Caco-2 (cell line): Measurements from ENCODE around the gene AGO3. TPM values are rescaled to one million over a fixed set of nuclear protein-coding genes. Genes with fewer than 3 reads are reported as not detected.

Experiments
- BruUV-seq: library from RNA; stranded (reverse); fragments of 400-500 nt; replicated peaks from 2 replicates; lab custom pipeline; 2021; lab: Mats Ljungman, UMichigan
- CTCF ChIA-PET: fragments of 300-600 bp; sonication (Branson Sonifier 250); formaldehyde crosslinking; loops from one replicate; lab custom pipeline; 2022; ENCODE audit warnings: antibody characterized with exemption; lab: Charles Lee
- POLR2A ChIA-PET: fragments of 300-600 bp; sonication (Branson Sonifier 250); formaldehyde crosslinking; loops from one replicate; lab custom pipeline; 2022; ENCODE audit warnings: antibody characterized with exemption; lab: Charles Lee
- DNase-seq, 2 experiments: peaks; one replicate each; pipeline versions ENCODE4 v3.0.0 to v3.0.0-alpha.2; 2020 to 2022
- H3K27me3 ChIP-seq: replicated peaks from 2 replicates; pipeline ENCODE4 v1.6.0; 2011; ENCODE audit warnings: low read length; ENCODE audit not compliant: control insufficient read depth, insufficient read depth
- H3K36me3 ChIP-seq: 2 replicates; pipeline ENCODE4 v1.5.1; 2011; ENCODE audit warnings: low read length; ENCODE audit not compliant: control insufficient read depth, insufficient read depth
- H3K4me1 ChIP-seq: fragments of 250-450 bp; sonication (Bioruptor Pico); 2 replicates; pipeline ENCODE4 v1.5.1; 2020; ENCODE audit warnings: mild to moderate bottlenecking
- H3K4me3 ChIP-seq: 2 replicates; pipeline ENCODE4 v1.5.1; 2011; ENCODE audit warnings: low read depth, mild to moderate bottlenecking, control low read depth, low read length
- H3K9me3 ChIP-seq: fragments of 250-450 bp; sonication (Bioruptor Pico); 2 replicates; pipeline ENCODE4 v1.5.1; 2020; ENCODE audit warnings: mild to moderate bottlenecking, moderate library complexity
- H3K27ac Mint-ChIP-seq: one replicate; pipeline ENCODE4 v1.8.0; 2022; ENCODE audit warnings: mixed read lengths; ENCODE audit not compliant: unreplicated experiment
- H3K27me3 Mint-ChIP-seq: one replicate; pipeline ENCODE4 v1.8.0; 2022; ENCODE audit warnings: mixed read lengths; ENCODE audit not compliant: insufficient read depth, unreplicated experiment
- H3K36me3 Mint-ChIP-seq: one replicate; pipeline ENCODE4 v1.8.0; 2022; ENCODE audit warnings: mild to moderate bottlenecking, mixed read lengths; ENCODE audit not compliant: insufficient read depth, unreplicated experiment
- H3K4me1 Mint-ChIP-seq: one replicate; pipeline ENCODE4 v1.8.0; 2022; ENCODE audit warnings: low read depth, mixed read lengths; ENCODE audit not compliant: unreplicated experiment
- H3K4me3 Mint-ChIP-seq: one replicate; pipeline ENCODE4 v1.8.0; 2022; ENCODE audit warnings: mild to moderate bottlenecking, moderate library complexity, mixed read lengths; ENCODE audit not compliant: unreplicated experiment
- H3K9me3 Mint-ChIP-seq: one replicate; pipeline ENCODE4 v1.8.0; 2022; ENCODE audit warnings: mixed read lengths; ENCODE audit not compliant: unreplicated experiment
- intact Hi-C: fragments of 100-400 bp; cut with micrococcal nuclease; formaldehyde crosslinking; loops from one replicate; pipeline ENCODE4 v1.10.0; 2022; ENCODE audit not compliant: unreplicated experiment
- total RNA-seq: library from RNA; stranded (reverse); gene quantifications from 2 replicates; pipeline ENCODE4 v1.2.3, GENCODE V29; 2022
- TF ChIP-seq, protein P1 (sequence below), 2 experiments: fragments of 200-600 bp in 1 of 2; IDR thresholded peaks; 1 replicate in 1 of 2; 2 replicates in 1 of 2; pipeline versions ENCODE4 v1.5.1 to v1.8.0; 2011 to 2022; ENCODE audit warnings: antibody characterized with exemption in 1 of 2, control low read depth in 1 of 2, inconsistent platforms in 1 of 2, low read depth in 1 of 2, low read length in 1 of 2, mild to moderate bottlenecking in 1 of 2, moderate library complexity in 1 of 2; ENCODE audit not compliant: insufficient read depth in 1 of 2, severe bottlenecking in 1 of 2, unreplicated experiment in 1 of 2

AGO3 gene
- total RNA-seq, 1 experiment from 2014 or later: 18.1 TPM

DNA sequence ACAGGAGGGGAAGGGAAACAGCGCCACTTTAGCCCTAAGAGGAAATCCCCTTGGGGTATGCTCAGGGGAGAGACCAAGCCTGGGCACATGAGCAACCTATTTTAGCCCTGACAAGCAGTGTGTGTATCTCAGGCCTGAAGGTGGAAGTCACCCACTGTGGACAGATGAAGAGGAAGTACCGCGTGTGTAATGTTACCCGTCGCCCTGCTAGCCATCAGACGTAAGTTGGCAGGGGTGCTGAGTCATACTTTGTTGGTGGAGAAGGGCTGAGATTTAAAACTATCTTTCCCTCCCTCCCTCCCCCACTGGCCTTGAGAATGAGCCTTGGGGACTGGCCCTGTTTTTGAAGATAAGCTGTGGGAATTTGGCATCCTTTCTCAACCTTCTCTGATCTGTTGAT, 36.7 kb upstream of the AGO3 start:
- TF ChIP-seq, protein P1, sequence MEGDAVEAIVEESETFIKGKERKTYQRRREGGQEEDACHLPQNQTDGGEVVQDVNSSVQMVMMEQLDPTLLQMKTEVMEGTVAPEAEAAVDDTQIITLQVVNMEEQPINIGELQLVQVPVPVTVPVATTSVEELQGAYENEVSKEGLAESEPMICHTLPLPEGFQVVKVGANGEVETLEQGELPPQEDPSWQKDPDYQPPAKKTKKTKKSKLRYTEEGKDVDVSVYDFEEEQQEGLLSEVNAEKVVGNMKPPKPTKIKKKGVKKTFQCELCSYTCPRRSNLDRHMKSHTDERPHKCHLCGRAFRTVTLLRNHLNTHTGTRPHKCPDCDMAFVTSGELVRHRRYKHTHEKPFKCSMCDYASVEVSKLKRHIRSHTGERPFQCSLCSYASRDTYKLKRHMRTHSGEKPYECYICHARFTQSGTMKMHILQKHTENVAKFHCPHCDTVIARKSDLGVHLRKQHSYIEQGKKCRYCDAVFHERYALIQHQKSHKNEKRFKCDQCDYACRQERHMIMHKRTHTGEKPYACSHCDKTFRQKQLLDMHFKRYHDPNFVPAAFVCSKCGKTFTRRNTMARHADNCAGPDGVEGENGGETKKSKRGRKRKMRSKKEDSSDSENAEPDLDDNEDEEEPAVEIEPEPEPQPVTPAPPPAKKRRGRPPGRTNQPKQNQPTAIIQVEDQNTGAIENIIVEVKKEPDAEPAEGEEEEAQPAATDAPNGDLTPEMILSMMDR (IDR thresholded peaks at IDR 0.05; ENCODE audit: insufficient read depth in 1 of 2, low read depth in 1 of 2, low read length in 1 of 2, severe bottlenecking in 1 of 2, unreplicated experiment in 1 of 2): no peak
- Mint-ChIP-seq H3K4me1 (no peaks in the 10 kb centered on the region), H3K4me3 (no peak overlapping the region), H3K27ac (no peak overlapping the region), H3K36me3 (peaks cover 14% of the 10 kb centered on the region), H3K9me3 (no peaks in the 10 kb centered on the region), H3K27me3 (no peaks in the 10 kb centered on the region)
- POLR2A ChIA-PET: no interaction called here
- no peaks in the 10 kb centered on the region for H3K9me3 ChIP-seq
- no peaks in the 10 kb centered on the region for H3K4me1 ChIP-seq
- H3K36me3 ChIP-seq: no peaks in the 10 kb centered on the region
- CTCF ChIA-PET: no interaction called here
- DNase-seq: no peak
- BruUV-seq: no TSS peak
- H3K27me3 ChIP-seq: no peaks in the 10 kb centered on the region
- no peak overlapping the region for H3K4me3 ChIP-seq
- intact Hi-C loops: no loop called here

DNA sequence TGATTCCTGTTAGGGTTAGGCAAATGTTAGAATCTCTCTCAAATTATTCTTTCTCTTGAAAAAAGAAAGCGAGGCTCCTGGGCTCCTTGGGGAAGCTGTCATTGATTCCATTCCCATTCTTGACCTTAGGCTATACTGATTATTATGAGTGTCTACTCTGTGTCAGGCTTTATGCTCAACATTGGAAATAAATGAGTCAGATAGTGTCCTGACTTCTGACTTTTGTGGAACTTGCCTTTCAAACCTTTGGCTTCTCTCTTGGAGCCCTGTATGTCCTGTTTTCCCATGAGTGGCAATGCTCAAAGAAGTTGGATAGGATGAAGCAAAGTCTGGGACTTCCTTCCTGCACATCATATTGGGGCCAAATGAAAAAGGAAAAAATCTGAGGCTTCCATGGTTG, 36.2 kb upstream of the AGO3 start:
- Histone ChIP-seq H3K4me1 (no peaks in the 10 kb centered on the region), H3K4me3 (no peak overlapping the region), H3K9me3 (no peaks in the 10 kb centered on the region), H3K27me3 (no peaks in the 10 kb centered on the region), H3K36me3 (no peaks in the 10 kb centered on the region)
- Mint-ChIP-seq H3K9me3 (no peaks in the 10 kb centered on the region), H3K4me3 (no peak overlapping the region), H3K27ac (no peak overlapping the region), H3K27me3 (no peaks in the 10 kb centered on the region), H3K4me1 (no peaks in the 10 kb centered on the region), H3K36me3 (peaks cover 19% of the 10 kb centered on the region)
- intact Hi-C loops: no loop called here
- BruUV-seq: no TSS peak
- ChIA-PET POLR2A (no interaction called here), CTCF (no interaction called here)
- TF ChIP-seq, protein P1 (IDR thresholded peaks at IDR 0.05; ENCODE audit: insufficient read depth in 1 of 2, low read depth in 1 of 2, low read length in 1 of 2, severe bottlenecking in 1 of 2, unreplicated experiment in 1 of 2): no peak
- no peak for DNase-seq

DNA sequence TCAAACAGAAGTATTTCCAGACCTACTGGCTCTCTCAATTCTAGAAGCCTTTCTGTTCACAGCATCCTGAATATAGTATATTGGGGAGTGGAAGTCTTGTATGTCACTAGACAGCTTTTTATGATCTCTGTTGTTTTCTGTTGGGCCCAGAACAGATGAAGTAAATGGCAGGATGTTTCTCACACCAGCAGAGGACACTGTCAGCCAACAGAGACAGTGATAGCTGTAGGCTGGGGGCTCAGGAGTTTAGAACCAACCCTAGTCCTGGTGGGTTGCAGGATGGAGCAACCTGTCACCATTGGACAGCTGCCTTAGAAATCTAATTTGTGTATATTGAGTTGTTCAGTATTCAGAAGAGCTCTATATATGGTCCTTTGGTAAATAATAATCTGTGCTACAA, 31.0 kb upstream of the AGO3 start:
- Mint-ChIP-seq H3K4me3 (no peak overlapping the region), H3K4me1 (no peaks in the 10 kb centered on the region), H3K9me3 (no peaks in the 10 kb centered on the region), H3K27ac (no peak overlapping the region), H3K36me3 (peaks cover 39% of the 10 kb centered on the region), H3K27me3 (no peaks in the 10 kb centered on the region)
- Histone ChIP-seq H3K27me3 (no peaks in the 10 kb centered on the region), H3K4me1 (no peaks in the 10 kb centered on the region), H3K36me3 (no peaks in the 10 kb centered on the region), H3K9me3 (no peaks in the 10 kb centered on the region), H3K4me3 (no peak overlapping the region)
- BruUV-seq: no TSS peak
- DNase-seq: no peak
- intact Hi-C loops: no loop called here
- POLR2A ChIA-PET: no interaction called here
- TF ChIP-seq, protein P1 (IDR thresholded peaks at IDR 0.05; ENCODE audit: insufficient read depth in 1 of 2, low read depth in 1 of 2, low read length in 1 of 2, severe bottlenecking in 1 of 2, unreplicated experiment in 1 of 2): no peak
- CTCF ChIA-PET: no interaction called here
